SU-DHL-6 (cell line): ENCODE results near the gene COX4I2.

Experiments used
- CTCF ChIP-seq: fragments of 200-600 bp; sonication (generic); IDR thresholded peaks from one replicate; pipeline ENCODE4 v1.5.1; 2017; ENCODE audit warnings: antibody characterized with exemption, mild to moderate bottlenecking, low read length, moderate library complexity; ENCODE audit not compliant: insufficient read depth, poor library complexity, severe bottlenecking
- EZH2phosphoT487 ChIP-seq: fragments of 200-600 bp; sonication (generic), shearing (Covaris generic); conservative IDR thresholded peaks from 2 replicates; pipeline ENCODE4 v1.6.1; 2018; ENCODE audit warnings: mild to moderate bottlenecking, antibody characterized with exemption, low read length, moderate library complexity, mixed read lengths

DNA sequence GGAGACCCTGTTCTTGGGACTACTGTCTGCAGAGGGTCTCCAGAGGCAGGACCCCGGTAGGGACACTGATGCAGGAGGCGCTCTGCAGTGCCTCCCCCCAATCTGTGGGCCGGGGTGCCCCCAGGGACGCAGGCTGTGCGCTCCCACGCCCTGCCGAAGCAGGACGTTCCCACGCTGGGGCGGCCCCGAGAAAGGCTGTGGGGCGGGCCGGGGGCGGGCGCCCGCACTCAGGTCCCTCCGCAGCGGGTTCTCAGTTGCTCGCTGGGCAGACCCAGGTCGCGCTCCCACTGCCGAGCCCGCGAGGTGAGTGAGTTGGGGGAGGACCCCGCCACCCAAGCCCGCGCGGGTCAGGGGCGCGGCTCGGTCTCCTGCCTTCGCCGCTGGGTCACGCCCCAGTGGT lies at the start of gene COX4I2:
- no peak for TF ChIP-seq CTCF
- TF ChIP-seq EZH2phosphoT487, result no peak
